NCI-H2107 (cell line): ENCODE results near the gene TP53I13.

Source experiments
- DNase-seq: peaks from one replicate; lab custom pipeline; 2025; lab: John Stamatoyannopoulos, UW

TP53I13 gene

DNA sequence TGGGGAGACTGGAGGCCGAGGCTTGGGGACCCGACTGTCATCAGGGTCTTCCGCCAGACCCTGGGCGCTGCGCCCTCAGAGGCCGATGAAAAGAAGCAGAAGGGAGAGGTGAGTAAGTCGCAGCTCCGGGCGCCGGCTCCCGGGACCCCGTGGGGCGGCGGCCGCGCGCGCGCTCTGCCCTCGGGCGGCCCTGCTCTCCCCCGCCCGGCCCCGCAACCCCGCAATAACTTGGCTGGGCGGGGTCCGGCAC, 1.3 kb upstream of the TP53I13 start:
- DNase-seq: no peak

GRCh38 chr17:29567554-29568330, 759 bp upstream of the TP53I13 start:
- DNase-seq: no peak

GRCh38 chr17:29569245-29569950, 897 bp downstream of the TP53I13 start:
- no peak for DNase-seq

DNA sequence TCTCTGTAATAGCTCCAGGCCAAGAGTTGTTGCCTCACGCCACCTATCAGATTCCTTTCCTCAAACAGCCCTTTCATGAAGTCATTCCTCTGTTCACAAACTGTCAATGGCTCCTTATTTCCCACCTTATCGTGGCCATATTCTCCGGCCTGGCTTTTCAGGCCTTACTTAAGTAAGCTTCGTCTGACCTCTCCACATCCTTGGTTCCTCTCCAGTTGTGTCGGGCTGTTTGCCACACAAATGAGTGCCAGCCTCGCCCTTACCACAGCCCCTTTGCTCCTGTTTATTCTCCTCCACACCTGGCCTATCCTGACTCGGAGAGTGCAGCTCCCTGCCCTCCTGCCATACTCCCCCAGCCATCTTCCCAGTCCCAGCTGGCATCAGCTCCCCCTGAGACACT, 2.0 kb downstream of the TP53I13 start:
- no peak for DNase-seq

DNA sequence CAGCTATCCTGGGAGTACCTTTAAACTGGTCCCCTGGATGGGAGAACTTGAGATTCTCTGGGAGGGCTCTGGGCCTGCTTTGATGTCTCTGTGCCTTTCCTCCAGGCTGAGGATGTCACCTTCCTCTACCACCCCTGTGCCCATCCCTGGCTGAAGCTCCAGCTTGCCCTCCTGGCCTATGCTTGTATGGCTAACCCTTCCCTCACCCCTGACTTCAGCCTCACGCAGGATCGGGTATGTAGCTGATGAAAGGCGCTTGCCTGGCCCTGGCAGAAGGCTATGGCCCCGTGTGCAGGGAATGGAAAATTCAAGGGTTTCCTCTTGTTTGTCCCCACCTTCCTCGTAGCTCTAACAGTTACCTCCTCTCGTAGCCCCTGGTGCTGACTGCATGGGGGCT, 3.0 kb downstream of the TP53I13 start:
- DNase-seq: no peak

- DNase-seq: no peak
Observed at GRCh38 chr17:29571883-29572681, 3.6 kb downstream of the TP53I13 start.

DNA sequence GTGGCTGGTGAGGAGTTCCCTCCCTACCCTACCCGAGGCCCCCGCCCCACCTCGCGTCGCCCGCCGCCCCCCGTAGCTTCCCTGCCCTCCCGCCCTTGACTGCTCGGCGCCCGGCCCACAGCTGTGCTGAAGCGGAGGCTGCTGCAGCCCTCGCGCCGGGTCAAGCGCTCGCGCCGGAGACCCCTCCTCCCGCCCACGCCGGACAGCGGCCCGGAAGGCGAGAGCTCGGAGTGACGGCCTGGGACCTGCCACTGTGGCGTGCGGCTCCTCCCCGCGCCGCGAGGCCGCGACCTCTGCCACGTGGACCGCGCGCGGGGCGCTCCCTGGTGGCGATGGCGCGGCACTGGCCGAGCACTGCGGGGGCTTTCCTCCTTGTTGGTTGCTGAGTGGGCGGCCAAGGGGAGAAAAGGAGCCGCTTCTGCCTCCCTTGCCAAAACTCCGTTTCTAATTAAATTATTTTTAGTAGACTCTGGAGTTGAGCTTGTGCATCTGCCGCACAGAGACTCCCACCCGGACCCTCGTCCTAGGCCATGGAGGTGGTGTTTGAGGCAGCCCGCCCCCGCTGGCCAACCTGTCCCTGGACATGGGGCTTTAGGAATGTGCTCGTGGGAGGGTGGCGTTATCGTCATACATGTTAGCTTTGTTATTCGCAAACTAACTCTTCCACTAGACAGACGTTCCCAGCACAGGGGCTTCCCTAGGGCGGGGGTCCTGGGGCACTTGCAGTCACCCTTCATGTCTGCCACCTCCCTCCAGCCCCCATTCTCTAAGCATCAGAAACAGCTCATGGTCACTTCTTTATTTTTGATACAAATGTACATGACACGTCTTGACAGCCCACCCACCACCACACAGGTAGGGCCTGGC, 4.4 kb downstream of the TP53I13 start:
- DNase-seq: no peak

DNA sequence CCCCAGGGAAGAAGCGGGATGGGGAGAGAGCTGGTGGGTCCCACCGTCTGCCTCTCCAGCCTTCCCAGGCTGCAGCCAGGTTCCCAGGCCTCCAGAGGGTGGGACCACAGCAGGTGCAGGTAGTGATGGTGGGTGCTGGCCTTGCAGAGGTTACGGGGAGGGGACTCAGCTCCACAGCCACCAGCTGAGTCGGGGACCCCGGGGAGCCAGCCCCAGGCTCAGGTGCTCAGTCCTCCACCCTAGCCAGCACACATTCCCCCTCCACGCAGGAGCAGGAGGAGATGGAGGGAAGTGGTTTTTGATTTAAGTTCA, 5.0 kb downstream of the TP53I13 start:
- no peak for DNase-seq

- DNase-seq: no peak
Observed at GRCh38 chr17:29573871-29574731, 5.6 kb downstream of the TP53I13 start.

DNA sequence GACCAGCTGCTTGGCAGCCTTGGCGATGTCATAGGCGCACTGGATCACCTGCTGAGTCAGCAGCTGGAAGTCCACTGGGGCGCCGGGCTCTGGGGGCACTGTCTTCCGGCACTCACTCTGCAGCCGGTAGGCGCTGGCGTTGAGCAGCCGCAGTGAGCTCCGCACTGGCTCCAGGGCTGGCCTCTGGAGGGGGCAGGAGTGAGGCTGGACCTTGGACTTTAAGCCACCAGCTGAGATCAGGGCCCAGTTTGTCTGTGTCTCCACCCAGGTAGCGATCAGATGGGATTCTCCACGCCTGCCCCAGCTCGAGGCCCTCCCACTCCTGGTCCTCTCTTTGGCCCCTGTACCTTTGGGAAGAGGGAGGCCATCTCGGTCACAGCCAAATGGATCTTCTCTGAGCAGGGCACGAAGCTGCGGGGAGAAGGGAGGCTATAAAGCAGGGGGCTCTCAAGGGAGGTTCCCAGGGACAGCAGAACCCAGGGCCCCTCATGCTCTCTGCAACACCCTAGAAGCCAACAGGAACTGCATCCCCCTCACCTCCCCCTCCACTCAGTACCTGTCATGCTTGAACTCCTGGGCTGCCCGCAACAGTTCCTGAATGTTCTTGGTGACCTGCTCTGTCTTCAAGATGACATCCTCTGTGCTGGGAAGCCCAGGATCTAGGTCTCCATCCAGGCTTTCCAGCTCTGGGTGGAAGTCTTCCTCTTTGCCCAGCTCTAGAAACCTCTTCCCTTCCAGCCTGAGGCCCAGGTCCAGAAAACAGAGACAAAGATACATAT, 6.4 kb downstream of the TP53I13 start:
- DNase-seq: no peak

DNA sequence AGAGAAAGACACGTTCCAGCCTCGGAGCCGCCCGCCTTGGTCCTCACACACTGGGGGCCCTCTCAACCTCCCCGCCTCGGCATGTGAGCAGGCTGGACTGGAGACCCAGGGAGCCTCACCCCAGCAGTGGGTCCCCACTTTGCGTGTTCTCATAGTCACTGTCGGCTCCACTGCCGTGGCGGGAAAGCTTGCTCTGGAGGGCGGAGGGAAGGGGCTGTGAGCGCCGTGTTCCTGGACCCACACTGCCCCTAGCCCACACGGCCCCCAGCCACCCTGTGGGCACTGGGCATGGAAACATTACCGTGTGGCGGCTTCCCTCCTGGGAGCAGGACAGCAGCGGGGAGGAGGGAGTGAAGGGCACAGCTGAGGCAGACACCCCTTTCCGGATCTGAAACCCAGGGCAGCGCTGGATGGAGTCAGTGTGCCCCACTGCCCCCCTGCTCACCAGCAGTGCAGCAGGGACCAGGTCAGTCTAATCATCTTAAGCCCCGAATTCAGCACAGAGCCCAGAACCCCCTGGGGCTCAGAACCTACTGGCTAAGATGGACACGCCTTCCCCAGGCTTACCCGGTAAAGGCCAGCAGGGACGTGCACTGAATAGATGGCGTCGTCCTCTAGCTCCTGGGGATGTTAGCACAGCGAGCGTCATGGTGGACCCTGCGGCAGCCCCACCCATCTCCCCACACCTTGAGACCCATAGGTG, 7.2 kb downstream of the TP53I13 start:
- DNase-seq: no peak

- DNase-seq: no peak
Observed at GRCh38 chr17:29576214-29577000, 7.9 kb downstream of the TP53I13 start.

DNA sequence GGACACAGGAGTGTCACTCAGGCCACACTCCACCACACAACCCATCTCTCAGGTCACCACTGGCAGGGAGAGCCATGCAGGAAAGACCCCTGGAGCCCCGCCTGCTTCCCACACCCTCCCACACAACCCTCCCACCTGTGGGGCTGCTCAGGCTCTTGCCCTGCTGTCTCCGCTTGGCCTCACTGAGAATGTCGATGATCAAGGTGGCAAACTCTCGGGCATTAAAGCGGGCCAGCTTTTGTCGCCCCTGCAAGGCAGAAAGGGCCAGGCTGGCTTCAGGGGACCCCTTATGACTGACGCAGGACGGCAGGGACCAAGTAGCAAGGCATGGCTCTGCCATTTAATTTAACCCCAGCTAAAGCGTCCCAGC, 8.5 kb downstream of the TP53I13 start:
- no peak for DNase-seq

GRCh38 chr17:29577385-29578211, 9.1 kb downstream of the TP53I13 start:
- DNase-seq: no peak

DNA sequence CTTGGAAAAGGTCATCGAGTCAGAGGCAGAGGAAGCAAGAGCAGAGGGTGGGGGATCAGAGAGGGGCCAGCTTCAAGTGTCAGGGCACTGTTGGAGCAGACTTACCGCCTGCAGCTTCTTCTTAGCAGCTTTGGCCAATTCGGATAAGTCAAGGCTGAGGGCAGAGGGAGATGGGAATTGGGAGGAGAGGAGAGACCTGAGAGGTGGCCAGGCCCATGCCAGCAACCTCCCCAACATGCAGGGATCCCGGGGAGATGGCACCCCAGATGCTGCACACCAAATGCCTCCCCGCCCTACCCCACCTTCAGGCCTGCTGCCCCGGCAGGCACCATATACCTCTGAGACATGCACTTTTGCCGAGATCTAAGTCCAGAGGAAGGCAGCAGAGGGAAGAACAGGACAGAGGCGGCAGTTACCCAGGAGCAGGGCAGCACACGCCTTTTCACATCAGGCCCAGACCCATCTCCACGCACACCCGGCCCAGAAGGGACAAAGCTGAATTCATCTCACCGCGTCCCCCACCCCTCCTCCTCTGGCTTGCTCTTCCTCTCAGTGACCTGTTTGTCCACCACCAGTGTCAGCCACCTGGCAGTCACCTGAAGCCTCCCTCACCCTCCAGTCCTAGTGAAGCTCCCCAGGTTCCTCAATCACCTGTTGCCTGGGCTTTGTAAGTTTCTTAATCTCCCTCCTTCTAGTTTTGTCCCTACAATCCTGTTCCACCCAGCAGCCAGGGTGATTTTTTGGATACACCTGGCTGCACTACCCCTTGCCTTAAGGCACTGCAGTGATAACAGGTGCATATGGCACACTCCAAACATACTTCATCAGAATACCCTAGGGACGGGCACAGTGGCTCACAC, 10.4 kb downstream of the TP53I13 start:
- no peak for DNase-seq

DNA sequence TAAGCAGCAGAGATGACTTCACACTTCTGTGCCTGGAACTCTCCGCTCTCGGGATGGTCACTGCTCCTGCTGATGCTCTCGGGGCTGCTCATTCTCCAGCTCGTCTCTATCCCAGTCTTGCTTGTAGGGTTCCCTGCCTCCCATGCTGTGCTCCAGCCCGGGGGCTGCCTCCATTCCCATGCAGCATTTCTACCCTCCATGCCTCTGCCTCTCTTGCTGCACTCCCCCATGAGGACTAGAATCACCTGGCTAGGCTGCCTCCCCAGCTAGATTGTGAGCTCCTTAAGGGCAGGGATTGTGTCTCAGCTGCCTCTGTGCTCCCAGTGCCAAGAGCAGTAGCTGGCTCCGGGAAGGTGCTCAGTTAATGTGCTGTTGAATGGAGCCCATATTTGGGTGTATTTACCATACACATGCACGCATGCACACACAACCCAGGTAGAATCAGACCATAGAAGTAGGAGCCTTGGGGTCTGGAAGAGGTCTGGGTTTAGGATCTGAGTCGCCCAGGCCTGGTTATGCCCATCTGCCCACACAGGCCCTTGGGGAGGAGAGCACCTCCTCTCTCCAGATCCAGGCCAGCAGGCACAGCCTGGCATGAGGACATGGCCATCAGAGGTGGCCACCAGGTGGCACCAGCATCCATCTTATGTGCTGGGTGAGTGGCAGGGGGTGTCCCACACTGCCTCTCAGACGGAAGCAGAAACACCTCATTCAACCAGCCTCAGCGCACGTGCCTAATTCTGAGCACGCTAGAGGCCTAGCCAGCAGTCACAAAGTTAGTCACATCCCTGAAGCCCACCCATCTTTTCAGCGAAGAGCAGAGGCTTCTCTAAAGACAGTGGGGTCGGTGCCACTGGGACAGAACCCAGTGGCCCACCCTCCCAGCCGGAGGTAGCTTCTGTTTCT, 11.6 kb downstream of the TP53I13 start:
- peak; percentile 80 for DNase-seq
